Ammon's horn (tissue), 1 donor: Measurements from ENCODE around the gene NPFF.

ENCODE experiments used
- DNase-seq: peaks from one replicate; pipeline ENCODE4 v3.0.0-alpha.2; 2016; ENCODE audit warnings: low spot score

Gene NPFF

GRCh38 chr12:53474819-53475218 lies 32.5 kb downstream of the NPFF start:
- DNase-seq: no peak

- DNase-seq: no peak
Measured at GRCh38 chr12:53474077-53474476, 33.2 kb downstream of the NPFF start.

- no peak for DNase-seq
Measured at GRCh38 chr12:53472056-53472582, 35.2 kb downstream of the NPFF start.

GRCh38 chr12:53468282-53468681 lies 39.0 kb downstream of the NPFF start:
- no peak for DNase-seq

GRCh38 chr12:53467880-53468279 lies 39.4 kb downstream of the NPFF start:
- DNase-seq: no peak

- DNase-seq: no peak
Measured at GRCh38 chr12:53467082-53467481, 40.2 kb downstream of the NPFF start.

GRCh38 chr12:53466640-53467039 lies 40.6 kb downstream of the NPFF start:
- DNase-seq: no peak

- no peak for DNase-seq
Measured at GRCh38 chr12:53465679-53466078, 41.6 kb downstream of the NPFF start.

- DNase-seq: no peak
Measured at GRCh38 chr12:53464685-53465418, 42.4 kb downstream of the NPFF start.

GRCh38 chr12:53463802-53464560 lies 43.3 kb downstream of the NPFF start:
- DNase-seq: no peak

- no peak for DNase-seq
Measured at GRCh38 chr12:53462935-53463334, 44.3 kb downstream of the NPFF start.

- DNase-seq: no peak
Measured at GRCh38 chr12:53461591-53461990, 45.7 kb downstream of the NPFF start.

GRCh38 chr12:53461059-53461458 lies 46.2 kb downstream of the NPFF start:
- DNase-seq: no peak

GRCh38 chr12:53459097-53459496 lies 48.2 kb downstream of the NPFF start:
- no peak for DNase-seq
